DMS79 (cell line): Measurements from ENCODE around the gene NELL1.

Experiments used
- DNase-seq: peaks from one replicate; lab custom pipeline; 2025; lab: John Stamatoyannopoulos, UW

The NELL1 gene

DNA sequence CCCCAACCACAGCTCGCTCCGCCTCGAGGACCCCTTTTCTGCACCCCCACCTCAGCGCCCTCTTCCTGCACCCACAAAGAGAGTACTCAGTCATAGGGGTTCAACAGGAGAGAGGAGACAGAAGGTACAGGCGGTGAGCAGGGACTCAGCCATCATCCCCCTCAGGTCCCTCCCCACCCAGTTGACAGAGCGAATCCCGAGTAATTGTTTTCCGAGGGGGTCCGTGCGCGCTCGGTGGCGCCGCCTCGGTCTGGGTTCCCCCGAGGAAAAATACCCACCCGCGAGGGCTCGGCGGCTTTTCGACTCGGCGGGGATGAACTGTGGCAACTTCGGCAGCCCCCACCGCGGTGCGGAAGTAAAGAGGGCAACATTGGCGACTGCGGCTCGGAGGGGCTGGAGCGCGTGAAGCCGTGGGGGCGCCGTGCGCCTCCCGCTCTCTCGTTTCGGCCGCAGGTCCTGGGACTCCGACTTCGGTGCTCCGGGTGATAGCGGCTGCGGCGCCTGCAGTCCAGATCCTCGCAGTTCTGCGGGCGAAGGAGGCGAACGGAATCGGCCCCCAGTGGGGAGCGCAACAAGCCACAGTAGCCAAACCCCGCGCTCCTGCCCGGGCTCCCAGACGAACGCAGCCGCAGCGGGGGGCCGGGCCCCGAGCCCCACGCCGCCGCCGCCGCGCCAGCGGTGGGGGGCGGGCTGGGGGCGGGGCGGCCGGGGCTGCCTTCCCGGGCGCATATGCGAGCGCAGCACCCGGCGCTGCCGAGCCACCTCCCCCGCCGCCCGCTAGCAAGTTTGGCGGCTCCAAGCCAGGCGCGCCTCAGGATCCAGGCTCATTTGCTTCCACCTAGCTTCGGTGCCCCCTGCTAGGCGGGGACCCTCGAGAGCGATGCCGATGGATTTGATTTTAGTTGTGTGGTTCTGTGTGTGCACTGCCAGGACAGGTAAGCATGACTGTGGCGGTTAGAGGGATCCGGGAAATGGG lies at the start of gene NELL1:
Gene NELL1, plus strand, starts transcription at position 743 of the 976 bp plus-strand sequence.
- DNase-seq: no peak

DNA sequence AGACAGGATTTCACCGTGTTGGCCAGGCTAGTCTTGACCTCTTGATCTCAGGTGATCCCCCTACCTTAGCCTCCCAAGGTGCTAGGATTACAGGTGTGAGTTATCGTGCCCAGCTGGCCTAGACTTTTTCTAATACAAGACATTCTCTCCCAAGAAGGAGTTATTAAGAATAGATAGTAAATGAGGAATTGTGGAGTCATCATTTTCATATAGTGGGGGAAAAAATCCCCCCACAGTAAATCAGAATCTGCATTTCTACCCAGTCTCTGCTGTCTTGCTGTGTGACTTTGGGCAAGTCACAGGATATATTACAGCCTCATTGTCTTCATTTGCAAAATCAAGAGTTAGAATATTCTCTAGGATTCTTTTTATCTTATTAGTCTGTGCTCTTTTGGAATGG lies 48.4 kb upstream of the NELL1 start:
- no peak for DNase-seq

DNA sequence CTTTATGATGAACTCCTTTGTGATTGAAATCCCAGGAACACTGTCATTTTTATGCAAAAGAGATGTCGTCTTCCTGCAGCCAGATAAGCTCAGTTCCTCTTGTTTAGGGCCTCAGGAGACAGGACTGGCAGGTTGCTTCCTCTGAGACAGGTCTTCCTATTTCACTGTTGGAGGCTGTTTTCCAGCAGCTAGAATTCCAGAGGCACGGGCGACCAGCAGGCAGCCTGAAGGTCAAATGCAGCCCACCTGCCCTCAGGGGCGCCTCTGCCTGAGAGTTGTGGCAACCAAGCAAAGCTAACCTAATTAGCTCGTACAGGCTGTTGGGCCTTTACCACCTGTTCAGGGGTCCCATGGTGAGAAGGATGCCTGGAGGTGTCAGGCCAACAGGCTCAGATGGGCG lies 47.7 kb upstream of the NELL1 start:
- DNase-seq: no peak

DNA sequence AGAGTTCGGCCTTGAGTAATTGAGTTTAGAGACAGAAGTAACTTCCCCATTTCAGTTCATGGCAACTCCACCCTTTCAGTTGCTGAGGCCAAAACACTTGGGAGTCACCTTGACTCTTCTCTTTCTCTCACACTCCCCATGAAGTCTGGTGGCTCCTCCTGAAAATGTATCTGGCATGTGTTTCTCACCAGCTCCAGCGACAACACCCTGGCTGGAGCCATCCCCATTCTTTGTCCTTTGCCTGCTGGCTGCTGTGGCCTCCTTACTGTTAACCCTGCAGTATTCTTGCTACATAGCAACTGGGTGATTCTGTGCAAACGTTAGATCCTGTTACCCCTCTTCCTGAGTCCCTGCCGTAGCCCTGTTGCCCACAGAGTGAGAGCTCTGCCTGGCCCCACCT lies 46.1 kb upstream of the NELL1 start:
- no peak for DNase-seq

DNA sequence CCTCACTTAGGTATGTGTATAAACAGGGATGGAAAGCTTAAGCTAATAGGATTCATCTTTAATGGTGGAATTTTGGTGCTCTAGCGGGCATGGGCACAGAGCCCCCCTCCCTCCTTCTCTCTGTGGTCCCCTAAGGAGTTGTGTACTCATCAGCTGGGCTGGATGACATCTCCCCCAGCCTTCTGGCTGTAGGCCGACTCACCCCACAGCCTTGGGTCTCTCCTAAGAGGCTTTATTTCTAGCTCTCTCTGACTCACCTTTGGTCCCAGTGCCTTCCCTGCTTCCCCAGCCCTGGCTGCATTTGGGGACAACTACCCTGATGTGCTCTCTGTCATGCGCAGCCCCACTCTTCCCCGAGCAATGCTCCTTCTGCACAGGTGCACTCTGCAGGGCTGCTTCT lies 43.1 kb upstream of the NELL1 start:
- no peak for DNase-seq

DNA sequence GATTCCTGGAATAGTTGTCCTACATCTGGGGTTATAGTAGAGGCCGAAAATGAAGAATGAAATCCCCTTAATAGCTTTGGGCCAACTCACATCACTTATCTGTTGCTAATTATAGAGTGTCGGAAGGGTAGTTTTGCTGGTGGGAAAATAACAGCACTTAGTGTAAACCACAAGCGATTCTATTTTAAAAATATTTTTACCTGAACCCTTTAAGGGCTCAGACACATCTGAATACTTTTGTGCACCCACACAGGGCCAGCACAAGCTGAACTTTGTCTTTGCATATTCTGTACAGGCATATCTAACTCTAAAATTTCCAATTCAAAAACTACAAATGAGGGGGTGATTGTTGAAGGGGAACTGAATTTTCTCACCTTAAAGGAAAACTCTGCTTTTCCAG lies 42.4 kb upstream of the NELL1 start:
- DNase-seq: no peak

DNA sequence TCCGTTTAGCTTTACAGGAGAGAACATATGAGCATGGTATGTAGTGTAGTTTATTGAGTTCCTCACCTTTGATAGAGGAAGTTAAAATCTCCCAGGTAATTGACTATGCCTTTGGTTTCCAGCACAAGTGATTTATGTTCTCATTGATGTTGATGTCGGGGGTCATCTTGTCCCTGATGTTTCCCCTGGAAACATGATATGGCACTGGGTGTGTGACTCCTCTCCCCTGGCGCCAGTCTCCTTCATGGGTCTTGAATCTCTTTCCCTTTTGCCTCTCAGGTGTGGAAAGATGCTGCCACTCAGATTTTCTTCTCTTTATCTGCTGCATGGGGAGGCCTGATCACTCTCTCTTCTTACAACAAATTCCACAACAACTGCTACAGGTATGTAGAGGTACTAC lies 41.7 kb upstream of the NELL1 start:
- no peak for DNase-seq

DNA sequence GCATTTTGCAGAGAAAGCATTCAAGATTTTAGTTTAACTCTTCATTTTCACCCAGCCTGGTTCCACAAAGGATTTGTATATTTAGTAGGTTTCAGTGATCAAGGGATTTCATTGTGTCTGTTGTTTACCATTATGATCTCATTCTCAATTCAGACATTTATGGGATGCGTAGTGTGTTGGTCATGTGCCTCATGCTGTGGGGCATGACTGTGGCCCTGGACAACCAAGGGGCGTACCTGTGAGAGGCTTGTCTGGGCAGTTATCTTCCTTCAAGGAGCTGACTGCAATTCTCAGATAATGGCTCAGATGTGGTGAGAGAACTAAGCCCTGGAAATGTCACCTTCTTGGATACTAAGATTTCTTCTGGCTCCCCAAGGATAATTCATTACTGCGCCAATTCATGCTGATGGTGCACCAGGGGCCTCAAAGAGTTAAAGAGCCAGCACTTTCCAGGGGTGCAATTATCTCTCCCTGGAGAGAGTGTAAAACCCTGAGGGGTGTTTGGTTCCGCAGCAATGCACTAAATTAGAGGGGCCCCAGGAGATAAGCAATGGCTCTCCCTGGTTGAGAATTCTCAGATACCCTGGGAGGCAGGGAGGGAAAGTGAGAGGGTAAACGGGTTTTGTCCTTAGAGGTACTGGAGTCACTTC lies 37.7 kb upstream of the NELL1 start:
- no peak for DNase-seq

DNA sequence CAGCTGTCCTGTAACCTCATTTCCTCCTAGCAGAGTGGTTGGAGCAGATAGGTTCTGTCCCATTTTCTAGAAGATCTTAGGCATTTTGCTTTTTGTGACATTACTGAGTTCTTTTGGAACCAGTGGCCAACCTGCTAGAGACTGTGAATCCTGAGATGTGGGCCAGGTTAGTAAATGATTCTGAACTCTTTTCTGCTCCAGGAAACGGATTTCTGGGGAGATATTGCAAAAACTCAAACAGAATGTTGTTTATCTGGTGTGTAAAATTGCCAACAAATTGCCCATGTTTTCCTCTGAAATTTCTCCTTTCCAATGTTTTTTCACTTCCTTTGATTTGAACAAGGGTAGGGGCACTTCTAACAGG lies 37.2 kb upstream of the NELL1 start:
- no peak for DNase-seq

DNA sequence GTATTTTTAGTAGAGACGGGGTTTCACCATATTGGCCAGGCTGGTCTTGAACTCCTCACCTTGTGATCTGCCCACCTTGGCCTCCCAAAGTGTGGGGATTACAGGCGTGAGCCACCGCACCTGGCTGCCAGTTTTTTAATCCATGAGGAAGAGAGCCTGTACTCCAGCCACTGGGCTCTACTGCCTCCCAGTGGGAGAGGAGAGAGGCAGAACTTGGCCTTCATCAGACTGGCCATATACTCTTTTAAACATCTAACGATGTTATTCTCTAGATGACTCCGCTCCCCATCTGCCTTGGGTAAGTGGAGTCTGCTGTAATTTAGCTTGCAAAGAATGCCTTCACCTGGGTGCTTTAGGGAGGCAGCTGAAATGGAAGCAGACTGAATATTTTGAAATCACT lies 35.3 kb upstream of the NELL1 start:
- DNase-seq: no peak

DNA sequence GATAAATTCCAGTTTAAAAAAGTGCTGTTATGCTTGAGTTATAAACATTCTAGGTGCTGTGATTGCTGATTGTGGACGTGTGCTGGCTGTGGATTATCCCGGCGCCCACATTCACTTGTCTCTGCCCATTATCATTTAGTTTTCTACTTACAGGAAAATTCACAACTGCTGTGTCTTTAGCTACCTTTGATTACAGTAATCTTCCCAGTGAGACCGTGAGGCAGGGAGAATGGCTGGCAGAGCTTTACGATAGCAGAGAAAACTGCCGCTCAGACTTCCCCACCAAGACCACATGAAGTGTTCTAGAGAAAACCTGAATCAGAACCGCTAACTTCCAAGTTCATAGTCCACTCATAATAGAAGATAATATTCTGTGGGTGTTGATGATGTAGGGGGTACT lies 34.6 kb upstream of the NELL1 start:
- no peak for DNase-seq

DNA sequence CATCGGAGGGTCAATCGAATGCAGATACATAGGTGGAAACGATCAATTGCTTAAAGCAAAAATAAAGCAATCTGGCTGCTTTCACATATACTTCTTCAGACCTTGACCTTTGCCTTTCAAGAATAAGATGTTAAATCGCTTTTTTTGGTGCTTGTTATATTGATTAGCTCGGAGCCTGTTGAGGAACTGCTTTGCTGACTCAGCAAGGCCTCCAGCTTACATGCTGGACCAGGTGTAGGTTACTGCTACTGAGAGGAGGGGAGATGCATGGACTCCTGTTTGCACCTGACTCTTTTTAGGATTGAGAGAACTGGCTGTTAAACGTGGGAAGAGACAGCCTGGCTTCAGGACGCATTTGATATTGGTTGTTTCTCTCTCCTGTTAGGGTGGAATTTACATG lies 31.3 kb upstream of the NELL1 start:
- no peak for DNase-seq

DNA sequence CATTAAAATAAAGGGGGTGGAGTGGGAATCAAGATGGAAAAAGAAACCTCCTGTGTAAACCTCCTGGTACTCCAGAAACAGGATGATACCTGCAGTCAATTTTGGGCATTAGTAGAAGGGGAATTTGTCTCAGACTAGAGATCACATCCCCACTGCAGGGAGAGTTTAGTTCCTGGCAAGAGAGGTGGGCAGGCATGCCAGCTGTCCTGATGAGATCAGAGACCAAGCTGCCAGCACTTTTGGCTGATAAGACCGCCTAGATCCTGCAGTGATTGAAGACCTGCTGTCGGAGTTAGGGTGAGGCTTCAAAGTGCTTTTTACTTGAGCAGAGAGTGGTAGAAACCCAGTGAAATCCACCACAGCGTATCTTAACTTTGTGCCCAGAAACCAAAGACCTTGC lies 29.7 kb upstream of the NELL1 start:
- DNase-seq: no peak

DNA sequence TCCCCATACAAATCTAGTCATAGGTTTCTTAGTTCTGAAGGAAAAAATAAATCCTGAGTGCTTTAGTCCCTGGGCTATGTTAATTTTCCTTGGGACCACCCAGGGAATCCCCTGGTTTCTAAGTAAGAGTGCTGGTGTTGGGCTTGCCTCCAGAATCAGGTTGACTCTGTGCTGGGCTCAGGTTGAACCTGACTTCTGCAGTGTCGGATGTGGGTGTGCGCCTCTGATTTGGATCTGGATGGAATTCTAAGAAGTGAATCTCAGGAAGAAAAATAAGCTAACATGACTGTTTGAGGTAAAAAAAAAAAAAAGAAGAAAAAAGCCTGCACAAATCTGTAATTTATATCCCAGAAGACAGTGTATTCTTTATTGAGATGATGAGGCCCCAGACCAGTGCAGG lies 29.0 kb upstream of the NELL1 start:
- DNase-seq: no peak

DNA sequence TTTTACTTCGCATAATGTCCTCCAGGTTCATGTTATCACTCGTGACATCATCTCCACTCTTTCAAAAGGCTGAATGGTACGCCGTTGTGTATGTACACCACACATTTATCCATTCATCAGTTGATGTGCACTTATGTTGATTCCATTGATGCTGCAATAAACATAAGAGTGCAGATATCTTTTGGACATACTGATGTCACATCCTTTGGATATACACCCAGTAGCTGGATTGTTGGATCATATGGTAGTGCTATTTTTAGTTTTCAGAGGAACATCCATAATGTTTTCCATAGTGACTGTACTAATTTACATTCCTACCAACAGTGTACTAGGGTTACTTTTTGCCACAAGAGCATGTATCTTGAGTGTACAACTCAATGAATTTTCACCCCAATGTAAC lies 25.0 kb upstream of the NELL1 start:
- DNase-seq: no peak

DNA sequence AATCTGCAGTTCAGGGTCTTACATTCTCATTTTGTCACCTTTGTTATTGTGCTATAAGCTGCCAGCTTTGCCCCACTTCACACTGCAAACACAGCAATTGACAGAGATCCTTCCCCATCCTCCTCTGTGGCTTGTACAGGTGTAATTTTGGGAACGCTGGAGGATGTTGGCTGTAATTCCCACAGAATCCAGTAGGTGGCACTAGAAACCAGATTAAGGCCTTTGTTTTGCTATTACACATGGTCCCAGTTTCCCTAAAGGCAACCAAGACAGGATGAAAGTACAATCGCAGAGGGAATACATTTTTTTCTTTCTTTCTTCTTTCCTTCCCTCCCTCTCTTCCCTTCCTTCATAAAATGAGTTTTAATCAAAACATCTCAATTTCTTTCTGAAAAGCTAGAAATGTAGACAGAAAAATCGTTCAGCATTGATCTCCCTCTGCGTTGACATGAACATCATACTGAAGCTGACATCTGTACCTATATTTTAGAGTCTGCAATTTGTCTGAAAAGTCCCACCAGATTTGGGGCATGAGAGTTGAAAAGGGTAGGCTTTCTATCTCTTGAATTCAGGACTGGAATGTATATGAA lies 21.3 kb upstream of the NELL1 start:
- peak; percentile 25 for DNase-seq

DNA sequence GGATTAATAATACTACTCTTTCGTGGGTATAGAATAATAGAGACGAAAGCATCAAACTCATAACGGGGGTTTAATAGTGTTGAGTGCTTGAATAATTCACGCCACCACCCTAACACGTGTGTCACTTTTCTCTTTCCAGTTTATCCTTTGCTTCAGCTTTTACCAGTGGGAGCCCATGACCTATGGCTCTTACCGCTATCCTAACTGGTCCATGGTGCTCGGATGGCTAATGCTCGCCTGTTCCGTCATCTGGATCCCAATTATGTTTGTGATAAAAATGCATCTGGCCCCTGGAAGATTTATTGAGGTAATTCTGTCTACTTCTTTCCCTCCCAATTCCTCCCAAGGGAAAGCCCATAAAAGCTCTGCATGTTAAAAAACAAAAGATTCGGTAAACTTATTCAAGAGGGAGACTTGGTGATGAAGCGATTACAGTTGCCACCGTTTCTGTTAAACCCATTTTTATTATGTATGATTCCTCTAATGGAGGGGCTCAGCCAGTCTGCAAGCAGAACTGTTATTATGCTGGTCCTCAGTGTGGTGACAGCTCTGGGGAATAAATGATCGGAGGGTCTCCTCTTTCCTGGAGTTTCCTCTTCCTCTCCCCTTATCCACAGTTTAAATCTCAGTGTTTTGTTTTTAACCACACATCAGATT lies 17.1 kb upstream of the NELL1 start:
- no peak for DNase-seq

DNA sequence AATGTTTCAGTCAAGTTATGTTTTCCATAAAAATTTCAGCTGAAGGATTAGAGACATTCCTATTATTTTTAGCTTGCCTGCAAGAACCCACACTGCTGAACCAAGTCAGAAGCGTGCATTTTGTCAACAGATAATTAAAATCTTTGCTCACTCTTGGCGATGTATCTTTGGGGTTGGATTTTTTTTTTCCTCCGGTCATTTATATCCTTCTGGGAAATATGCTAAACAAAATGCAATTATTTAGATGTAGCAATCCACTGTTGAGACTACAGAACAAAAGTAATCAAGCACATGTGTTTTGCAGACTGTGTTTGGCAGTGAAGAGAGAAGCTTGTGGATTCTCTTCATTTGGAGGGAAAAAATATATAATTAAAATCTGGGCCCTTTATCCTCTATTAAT lies 15.3 kb upstream of the NELL1 start:
- no peak for DNase-seq

DNA sequence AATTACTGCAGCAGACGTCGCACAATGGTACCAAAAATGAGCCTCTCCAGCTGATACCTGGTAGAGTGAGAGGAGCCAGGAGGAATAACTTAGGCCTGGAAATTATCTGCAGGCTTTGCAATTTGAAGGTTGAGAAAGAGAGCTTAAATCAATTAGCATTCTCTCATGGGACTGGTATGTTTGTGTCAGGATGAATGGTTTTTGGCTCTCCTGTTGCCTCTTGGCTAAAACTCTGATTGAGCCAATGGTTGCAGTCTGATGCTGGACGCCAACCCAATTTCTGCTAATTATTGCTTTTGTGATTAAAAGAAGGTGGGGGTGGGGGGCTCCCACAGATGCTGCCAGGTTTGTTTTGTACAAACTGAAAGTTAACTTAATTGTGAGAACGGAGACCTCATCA lies 12.5 kb upstream of the NELL1 start:
- no peak for DNase-seq

DNA sequence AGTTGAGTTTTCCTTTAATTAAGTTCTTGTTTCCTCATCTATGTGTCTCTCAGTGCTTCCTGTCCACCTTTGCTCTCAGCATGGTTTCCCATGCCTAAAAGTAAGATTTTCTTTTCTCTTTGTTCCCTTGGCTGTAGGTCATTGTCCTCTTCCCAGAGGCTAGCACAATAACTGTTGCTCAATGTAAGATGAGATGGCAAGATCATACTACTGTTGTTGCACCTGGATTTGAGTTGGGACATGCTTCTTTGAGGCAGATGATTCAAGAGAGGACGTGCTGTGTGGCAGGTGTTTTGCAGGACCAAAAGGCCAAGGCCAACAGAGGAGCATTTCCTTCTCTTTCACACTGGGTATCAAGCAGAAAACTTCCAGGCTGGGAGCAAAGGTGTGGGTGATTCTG lies 11.3 kb upstream of the NELL1 start:
- DNase-seq: no peak

DNA sequence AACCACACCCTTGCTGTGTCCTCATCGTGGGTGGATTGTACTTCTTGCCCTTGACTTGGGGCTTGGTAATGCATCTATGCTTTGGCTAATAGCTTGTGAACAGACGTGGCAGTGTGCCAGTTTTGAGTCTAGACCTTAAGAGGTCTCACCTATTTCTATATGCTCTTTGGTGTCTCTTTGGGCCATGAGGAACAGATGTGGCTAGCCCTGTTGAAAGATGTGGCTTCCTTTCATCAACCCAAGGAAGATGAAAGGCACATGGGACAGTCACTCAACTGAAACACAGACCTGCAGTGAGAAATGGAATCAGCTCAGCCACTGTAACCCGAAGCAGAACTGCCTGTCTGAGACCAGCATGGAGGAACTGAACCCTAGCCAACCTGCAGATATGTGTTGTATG lies 7.9 kb upstream of the NELL1 start:
- DNase-seq: no peak

DNA sequence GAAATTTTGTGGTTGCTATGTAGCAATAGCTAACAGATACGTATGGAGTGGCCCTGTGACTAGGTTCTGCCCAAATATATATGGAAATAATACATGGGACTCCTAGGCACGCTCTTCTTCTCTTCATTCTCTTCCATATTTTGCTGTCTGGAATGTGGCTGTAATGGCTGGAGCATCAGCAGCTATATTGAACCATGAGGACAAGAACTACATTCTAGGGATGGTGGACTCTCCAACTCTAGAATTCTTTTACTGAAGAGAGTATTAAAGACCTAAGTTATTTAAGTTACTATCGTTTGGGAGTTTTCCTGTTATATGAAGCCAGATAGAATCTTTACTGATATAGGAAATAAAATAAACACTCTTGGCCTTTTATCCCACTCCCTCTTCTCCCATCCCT lies 7.5 kb upstream of the NELL1 start:
- DNase-seq: no peak
